HG03565 (cell line): Measurements from ENCODE around the gene ECM2.

Experiments
- ATAC-seq: cut with Tn5 transposase; IDR thresholded peaks from one replicate; pipeline ENCODE4 v1.9.1; 2021; ENCODE audit warnings: mild to moderate bottlenecking, moderate library complexity; ENCODE audit not compliant: unreplicated experiment

Gene ECM2

DNA sequence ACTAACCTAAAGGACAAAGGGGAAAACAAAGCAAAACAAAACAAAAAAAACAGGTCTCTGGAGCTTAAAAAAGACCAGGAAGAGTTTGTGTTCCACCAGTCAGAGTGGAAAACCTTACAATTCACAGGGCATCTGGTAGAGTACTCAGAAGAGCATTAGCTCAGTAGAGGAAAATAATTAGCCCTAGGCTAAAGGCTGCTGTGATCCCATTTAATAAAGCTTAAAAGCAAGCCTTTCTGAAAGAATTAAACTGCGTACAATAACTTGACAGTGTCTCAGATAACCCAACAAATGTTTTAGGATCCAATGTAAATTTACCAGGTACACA, 7.3 kb downstream of the ECM2 start:
- no peak for ATAC-seq

DNA sequence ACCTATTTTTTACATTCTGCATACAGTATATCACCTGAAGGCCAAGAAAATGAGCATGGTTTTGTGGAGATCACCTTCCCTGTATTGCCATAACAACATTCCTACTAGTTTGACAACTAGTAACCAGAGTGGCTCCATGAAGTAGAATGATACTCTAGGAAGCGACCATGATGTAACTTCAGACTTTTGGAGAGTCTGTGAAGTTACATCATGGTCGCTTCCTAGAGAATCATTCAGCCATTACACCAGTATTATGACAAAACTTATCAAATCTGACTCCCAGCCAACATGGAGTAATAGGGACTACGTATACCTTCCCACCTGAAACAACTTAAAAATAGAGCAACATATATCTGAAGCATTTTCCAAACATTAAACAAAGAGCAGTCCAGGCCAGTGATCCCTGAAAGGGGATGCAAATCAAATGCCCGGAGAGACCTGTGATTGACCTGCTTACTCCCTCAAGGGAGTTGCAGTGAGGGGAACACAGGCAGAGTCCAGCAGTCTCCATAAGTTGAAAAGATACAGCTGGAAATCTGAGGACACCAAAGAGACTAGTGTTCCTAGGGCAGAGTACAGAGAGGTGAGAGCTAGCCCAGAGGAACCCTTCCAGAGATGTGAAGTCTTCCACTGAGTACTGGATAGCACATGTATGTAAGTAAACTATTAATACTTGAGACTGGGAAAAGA, 7.8 kb downstream of the ECM2 start:
- no peak for ATAC-seq

DNA sequence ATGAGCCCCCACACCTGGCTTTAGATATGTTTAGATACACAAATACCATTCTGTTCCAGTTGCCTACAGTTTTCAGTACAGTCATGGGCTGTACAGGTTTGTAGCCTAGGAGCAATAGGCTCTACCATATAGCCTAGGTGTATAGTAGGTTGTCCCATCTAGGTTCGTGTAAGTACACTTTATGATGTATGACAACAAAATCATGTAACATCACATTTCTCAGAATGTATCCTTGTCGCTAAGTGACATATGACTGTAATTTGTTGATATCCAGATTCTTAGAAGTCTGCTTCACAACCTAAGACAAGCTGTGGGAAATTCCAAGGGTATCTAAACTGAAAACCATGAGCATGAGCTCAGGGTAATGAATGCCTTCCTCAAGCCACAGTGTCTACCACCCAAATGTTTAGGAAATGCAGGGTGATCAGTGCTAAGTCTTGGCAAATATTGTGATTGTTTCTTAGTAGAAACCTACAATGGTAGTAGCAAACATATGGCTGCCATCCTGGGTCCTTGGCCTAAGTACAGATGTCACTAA, 8.4 kb downstream of the ECM2 start:
- ATAC-seq: no peak

DNA sequence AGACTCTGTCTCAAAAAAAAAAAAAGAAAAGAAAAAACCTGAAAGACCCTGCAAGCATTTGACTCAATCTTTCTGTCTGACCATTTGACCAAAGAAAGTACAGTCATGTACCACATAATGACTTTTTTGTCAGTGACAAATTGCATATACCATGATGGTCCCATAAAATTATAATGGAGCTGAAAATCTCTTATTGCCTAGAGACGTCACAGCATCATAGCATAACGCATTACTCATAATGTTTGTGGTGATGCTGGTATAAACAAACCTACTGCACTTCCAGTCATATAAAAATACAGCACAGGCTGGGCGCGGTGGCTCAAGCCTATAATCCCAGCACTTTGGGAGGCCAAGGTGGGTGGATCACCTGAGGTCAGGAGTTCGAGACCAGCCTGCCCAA, 10.5 kb downstream of the ECM2 start:
- ATAC-seq: no peak

DNA sequence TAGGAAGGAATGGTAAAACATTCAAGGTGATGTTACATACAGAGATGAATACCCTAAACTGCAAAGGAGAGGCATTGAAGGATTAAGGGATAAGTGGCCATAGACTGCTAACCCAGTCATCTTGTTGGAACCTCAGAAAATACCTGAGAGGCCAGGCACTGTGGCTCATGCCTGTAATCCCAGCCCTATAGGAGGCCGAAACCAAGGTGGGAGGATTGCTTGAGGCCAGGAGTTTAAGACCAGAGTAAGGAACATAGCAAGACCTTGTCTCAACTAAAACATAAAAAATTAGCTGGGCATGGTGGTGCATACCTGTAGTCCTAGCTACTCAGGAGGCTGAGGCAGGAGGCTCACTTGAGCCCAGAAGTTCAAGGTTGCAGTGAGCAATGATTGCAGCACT, 10.9 kb downstream of the ECM2 start:
- no peak for ATAC-seq

DNA sequence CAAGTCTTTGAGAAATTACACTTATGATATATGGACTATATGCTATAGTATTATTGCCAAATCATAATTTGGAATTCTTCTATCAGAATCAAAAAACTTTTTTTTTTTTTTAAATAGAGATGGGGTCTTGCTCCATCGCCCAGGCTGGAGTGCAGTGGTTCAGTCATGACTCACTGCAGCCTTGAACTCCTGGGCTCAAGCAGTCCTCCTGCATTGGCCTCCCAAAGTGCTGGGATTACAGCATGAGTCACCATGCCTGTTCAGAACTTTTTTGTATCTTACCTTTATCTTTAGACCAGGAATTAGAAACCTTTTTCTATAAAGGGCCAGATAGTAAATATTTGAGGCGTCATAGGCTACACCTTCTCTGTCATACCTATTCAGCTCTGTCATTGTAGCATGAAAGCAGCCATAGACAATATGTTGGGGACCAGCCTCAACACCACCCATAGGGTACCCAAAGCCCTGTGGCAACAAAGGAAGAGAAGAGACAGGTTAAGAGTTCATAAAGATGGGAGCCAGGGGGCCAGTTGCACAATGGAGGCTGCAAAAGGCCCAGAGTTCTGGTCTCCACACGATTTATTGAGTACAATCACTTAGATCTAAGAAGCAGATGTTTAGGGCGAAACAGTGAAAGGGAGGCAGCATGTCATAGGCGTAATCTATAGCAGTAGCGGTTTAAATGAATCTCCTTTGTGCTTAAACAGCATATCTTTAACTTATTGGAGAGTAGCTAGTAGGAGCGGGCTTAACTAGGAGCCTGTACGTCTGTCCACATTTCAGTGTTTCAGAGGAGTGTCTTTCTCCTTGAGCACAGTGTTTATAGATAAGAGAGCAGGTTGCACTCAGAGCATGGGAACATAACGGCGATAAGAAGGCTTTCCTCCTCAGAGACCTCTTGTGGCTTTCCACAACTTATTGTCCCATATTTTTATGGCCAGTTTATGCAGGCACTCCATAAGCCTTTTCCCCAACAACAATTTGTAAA, 12.5 kb downstream of the ECM2 start:
- ATAC-seq: no peak

DNA sequence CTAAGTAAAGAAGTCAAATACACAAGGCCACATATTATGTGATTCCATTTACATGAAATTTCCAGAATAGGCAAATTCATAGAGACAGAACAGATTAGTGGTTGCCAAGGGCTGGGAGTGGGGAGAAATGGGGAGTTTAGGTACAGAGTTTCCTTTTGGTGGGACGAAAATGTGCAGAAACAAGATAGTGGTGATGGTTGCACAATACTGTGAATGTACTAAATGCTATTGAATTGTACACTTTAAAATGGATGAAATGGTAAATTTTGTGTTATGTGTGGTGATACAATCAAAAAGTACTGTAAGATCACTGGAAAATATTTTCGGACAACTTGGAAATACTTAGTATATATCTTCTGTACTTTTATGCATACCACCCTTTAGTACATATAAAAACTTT, 15.0 kb downstream of the ECM2 start:
- no peak for ATAC-seq

DNA sequence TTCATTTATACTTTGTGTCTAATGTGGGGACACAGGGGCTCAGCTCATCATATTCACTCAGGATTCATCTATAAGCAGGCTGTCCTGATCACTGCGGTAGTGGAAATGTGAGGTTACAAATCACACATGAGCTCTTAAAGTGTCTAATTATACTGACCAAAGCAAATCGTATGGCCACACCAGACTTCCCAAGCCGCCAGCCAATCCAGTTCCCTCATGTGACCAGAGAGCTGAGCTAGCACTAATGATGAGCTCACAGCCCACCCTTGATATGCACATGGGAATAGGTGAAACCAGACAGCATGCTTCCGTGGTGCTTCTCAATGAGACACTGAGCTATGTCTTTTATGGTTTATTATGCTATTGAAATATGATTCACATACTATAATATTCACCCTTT, 17.6 kb downstream of the ECM2 start:
- ATAC-seq: no peak

DNA sequence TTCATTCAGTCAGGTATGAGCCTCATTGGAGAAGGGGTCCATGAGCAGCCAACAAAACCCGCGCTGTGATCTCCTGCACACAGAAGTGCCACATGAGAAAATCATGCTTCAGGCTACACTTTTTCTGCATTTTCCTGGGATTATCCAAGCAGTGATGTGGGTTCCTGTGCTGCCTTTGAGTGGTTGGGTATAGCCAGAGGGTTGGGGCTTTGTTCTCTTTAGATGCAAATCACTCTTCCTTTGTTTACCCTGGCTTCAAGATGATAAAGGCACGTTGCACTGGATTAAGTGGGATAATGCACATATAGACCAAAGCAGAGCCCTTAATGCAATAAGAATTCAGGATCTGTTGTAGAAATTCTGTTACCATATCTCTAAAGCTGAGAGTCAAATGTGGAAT, 18.7 kb downstream of the ECM2 start:
- no peak for ATAC-seq

DNA sequence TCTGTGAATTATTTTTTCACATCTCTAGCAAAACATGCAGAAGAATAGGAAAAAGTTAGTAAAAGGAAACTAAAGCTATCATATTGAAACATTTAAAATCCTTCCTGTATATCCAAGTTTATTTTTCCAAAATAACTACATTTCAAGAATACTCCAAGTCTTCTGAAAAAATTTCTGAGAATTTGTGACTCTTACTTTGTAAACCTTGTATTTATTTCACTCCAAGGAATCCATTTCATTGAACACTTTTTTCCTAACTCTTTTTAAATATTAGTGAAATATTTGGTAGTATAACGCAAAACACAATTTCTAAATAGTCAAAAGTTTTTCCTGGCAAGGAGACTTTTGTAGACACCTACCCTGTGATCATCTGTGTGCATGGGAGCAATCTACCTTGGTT, 19.3 kb downstream of the ECM2 start:
- ATAC-seq: no peak

DNA sequence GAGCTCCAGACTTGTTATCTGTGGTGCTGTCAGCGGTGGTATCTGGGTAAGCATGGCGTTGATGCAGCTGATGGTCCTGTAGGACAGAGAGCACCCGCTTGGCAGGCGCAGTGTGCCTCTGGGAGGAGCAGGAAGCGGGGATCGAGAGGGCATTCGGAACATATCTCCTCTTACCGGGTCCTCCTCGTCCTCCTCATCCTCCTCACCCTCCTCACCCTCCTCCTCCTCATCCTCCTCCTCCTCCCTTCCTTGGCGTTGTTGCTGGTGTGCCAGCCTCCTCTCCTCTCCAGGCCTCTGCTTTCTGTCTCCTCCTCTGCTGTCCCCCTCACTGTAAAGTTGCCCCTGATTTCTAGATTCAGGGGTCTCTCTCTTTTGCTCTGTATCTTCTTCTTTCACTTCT, 21.2 kb downstream of the ECM2 start:
- ATAC-seq: no peak

DNA sequence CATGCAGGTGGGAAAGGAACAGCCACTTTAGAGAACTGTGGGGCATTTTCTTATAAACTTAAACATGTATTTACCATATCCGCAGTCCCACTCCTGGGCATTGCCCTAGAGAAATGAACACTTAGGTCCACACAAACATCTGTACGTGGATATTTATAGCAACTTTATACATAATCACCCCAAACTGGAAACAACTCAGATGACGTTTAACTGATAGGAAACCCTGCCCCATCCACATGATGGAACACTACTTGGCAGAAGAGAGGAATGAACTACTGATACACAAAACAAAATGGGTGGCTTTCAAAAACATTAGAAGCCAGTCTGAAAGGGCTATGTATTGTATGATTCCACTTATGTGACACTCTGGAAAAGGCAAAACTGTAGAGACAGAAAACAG, 22.4 kb downstream of the ECM2 start:
- no peak for ATAC-seq

DNA sequence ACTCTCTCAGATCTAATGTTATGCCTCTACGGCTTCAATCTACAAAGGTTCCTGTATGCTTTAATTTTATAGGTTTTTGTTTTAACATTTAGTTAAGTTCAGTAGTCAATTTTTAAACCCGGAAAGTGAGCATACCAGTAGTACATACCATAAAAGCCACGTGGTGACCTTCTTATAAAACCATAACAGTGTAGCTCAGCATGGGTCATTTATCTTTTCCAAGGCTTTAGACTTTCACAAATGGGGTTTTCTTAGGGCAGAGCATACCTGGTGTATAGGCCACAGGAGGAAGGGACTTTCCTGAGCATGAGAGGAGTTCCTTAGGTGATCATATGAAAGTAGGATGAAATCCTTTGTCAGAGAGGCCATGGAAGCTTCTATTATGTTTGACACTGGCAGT, 23.2 kb downstream of the ECM2 start:
- no peak for ATAC-seq

DNA sequence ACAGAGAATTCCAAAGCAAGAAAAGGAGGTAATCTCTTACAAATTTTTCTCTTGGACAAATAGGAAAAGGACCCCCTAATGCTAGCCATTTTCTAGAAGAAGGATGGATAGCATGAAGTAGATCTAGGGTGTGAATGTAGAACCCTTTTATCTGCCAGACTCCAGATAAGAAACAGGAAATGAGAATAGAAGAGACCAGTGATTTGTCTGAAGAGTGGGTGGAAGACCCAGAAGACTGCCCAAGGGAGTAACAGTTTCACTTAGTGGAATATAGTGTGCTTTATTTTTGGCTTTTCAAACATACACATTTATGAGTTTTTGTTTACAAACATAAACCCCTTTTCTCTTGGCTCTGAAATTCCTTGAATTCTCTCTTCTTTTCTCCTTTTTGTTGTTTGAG, 25.0 kb downstream of the ECM2 start:
- no peak for ATAC-seq

DNA sequence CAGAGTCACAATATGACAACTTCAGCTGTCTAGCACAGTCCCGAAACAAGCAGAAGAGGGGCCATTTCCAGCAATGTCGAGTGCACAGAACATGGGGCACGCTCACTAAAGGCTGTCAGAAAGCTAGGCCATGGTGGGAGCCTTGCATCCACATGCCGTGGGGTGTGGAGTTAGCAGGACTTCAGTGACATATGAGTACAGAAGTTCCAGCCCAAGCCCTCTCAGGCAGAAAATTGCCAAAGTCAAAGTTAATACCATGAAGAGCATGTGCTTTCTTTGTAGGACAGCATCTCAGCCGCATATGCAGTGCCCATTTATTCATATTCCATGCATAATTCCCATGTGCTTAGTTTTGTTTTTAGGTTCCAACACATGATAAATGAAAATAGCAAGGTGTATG, 26.7 kb downstream of the ECM2 start:
- ATAC-seq: no peak

DNA sequence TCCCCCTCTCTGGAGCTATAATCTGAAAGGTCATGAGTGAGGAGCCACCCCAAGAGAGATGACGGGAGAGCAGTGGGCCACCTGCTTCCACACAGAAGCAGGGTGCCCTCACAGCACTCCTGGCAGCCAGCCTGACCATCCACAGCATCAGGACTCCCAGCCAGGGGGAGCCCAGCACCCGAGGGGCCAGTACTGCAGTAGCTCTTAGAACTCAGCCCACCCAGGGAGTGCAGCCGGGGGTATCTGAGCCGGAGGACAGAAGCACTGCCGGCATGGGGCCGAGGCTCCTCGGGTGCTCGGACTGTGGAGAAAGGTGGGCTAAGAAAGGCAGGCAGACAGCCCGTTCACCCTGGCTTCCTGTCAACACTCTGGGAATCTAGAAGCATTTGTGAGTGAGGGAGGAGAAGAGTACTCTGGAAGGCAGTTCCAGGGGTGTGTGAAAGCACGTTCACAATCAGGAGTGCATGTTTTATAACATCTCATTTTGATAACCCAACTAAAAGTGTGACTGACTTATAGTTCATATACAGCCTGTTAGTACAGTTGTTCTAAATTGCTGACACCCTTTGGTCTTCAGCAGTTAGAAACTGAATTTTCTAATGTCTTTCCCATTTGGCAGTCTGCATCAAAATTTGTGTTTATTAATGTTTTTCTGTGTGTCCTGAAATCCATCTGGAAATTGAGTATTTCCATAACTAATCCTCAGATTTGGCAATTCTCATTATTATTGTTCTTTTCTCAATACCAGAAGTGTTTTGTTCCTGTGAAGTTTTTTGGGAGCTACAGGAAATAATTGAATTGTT, 27.6 kb downstream of the ECM2 start:
- ATAC-seq: no peak

DNA sequence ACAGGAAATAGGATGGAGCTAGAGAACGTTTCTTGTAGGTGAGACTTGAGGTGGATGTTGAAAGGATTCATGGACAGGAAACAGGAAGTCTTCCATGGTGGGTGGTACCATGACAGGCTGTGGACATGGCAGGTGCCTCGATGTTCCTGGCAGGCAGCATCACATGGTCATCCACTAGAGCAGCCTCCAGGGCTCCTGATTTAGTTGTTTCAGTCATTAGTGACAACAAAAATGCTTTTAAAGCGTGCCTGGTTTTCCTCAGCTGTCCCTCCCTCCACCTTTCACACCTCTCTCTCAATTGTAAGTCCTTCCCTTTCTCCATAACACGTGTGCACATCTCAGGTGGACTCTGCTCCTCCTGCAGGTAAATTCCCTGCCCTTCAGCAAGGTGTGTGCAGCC, 28.3 kb downstream of the ECM2 start:
- no peak for ATAC-seq

DNA sequence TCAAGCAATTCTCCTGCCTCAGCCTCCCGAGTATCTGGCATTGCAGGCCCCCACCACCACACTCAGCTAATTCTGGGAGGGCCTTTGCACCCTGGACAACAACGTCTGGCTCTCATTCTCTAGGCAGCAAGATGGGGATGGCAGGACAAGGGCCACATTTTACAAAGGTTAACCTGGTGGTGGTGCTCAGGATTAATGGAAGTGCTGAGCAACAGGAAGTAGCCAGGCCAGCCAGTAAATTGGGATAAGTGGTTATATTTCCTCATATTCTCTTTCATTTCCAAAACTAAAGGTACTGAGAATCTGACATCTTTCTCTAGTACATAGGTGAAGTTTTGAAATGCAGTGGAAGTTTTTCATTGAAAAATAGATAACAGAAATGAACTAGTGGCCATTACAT, 28.8 kb downstream of the ECM2 start:
- no peak for ATAC-seq

DNA sequence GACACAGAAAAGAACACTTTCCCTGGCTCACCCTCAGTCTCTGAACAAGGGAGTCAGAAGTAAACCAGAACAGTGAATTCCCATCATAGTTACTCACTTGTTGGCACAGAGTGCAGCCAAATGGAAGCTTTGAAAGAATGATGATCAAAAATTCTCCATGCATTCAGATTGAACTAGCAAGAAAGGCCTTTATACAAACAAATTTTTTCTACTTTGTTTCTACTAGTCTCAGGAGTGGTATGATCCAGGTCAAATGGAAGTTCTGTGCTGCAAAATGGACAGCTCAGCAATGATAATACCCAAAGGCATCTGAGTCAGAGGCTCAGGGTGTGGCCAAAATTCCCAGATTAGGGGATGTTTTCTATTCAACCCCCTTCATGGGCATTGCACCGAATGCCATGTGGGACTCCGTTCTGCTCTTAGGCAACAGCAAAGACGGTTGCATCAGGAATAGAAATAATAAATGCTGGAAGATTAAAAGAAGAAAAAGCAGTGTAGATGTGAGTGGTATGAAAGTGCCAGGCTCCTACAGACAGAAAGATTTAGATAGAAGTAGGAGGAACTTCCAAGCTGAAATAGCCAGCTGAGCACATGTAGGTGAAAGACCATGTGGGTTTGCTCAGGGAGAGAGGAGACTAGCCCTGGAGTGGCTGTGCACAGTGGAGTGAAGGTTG, 29.5 kb downstream of the ECM2 start:
- no peak for ATAC-seq

DNA sequence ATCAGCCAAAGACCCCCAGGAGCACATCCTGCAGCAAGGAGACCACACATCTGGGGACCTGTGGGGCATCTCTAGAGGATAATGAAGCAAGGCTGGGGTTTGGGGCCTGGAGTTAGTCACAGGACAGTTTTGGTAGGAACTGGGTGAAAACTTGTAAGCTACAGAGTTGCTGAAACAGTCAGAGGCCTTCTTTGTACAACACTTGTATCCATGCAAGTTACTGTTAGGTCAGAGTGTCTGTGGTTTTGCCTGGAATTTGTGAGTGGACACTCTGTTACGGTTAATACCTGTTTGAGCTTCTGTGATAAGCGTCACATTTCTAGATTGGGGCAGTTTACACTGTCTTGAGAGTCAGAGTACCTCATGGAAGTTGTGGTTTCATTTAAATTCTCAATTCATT, 30.9 kb downstream of the ECM2 start:
- no peak for ATAC-seq

DNA sequence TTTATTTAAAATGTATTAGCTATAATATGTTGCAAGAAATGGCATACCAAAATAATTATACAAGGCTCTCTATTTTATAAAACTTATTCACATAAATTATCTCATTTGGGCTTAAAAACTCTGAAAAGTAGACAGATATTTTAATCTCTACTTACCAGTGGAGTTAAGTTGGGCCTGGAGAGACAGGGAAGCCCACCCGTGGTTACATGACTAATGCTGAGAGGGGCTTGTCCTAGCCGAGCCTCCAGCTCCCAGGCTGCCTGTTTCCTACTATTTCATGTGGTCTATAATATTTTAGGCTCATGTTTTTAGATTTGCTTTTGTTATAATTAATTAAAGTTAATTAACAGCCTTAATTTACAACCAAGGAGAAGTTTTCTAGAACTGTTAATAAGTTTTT, 32.6 kb downstream of the ECM2 start:
- ATAC-seq: no peak
